Fibroblast of mammary gland (primary cell): ENCODE results near the gene ASTN2.

ENCODE experiments used
- DNase-seq: peaks from one replicate; pipeline ENCODE4 v3.0.0-alpha.2; 2010; ENCODE audit warnings: low read depth
- H3K4me3 ChIP-seq: 2 replicates; pipeline ENCODE4 v1.5.1; 2011; ENCODE audit warnings: low read depth, mild to moderate bottlenecking, low read length, moderate library complexity; ENCODE audit not compliant: control insufficient read depth
- TF ChIP-seq, protein P1 (sequence below): conservative IDR thresholded peaks from 2 replicates; pipeline ENCODE4 v1.5.1; 2011; ENCODE audit warnings: low read depth, low read length, inconsistent platforms; ENCODE audit not compliant: control insufficient read depth, insufficient read depth

Gene ASTN2

DNA sequence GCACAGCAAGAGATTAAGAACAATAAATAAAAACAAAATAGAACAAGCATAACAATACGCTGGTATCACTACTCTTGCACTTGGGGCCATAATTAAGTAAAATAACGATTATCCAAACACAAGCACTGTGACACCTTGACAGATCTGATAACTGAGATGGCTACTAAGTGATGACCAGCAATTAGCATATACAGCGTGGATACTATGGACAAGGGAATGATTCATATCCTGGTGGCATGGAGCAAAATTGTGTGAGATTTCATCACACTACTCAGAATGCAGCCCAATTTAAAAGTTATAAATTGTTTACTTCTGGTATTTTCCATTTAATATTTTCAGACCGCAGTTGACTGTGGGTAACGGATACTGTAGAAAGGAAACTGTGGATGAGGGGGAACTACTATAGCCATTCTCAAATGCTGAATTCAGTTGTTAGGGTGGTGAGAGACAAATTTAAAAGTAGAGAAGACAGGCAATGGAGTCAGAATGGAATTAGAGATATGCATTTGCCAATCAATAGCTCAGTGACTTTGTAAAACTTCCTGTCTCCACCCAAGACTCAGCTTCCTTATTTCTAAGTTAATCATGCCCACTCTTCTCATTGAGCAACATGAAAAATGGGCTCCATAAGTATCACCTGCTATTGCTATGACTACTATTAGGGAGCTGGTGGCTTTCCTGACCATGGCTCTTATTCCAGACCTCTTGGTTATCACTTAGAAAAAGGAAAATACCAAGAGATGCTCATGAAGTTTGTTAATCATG lies 427.0 kb downstream of the ASTN2 start:
- DNase-seq = no peak
- TF ChIP-seq, protein P1, sequence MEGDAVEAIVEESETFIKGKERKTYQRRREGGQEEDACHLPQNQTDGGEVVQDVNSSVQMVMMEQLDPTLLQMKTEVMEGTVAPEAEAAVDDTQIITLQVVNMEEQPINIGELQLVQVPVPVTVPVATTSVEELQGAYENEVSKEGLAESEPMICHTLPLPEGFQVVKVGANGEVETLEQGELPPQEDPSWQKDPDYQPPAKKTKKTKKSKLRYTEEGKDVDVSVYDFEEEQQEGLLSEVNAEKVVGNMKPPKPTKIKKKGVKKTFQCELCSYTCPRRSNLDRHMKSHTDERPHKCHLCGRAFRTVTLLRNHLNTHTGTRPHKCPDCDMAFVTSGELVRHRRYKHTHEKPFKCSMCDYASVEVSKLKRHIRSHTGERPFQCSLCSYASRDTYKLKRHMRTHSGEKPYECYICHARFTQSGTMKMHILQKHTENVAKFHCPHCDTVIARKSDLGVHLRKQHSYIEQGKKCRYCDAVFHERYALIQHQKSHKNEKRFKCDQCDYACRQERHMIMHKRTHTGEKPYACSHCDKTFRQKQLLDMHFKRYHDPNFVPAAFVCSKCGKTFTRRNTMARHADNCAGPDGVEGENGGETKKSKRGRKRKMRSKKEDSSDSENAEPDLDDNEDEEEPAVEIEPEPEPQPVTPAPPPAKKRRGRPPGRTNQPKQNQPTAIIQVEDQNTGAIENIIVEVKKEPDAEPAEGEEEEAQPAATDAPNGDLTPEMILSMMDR = no peak
- no peak overlapping the region for H3K4me3 ChIP-seq

DNA sequence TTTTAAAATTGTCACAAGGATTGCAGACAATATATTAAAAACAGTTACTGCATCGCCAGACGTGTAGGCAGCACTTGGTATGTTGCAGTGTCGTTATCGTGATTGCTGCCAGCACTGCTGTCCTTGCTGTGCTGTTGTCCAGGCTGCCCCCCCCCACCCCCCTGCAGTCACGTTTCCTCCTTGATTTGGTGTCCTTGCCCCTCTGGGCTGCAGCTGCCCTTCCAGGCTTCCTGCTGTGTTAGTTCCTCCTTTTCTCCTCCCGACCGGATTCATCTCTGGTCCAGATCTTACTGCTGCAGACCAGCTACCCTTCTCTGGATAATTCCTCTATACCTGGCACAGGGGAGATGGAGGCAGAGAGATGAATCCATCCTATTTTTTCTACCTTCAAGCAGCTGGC lies 428.8 kb downstream of the ASTN2 start:
- H3K4me3 ChIP-seq = no peak overlapping the region
- no peak for DNase-seq
- TF ChIP-seq, protein P1 = no peak

DNA sequence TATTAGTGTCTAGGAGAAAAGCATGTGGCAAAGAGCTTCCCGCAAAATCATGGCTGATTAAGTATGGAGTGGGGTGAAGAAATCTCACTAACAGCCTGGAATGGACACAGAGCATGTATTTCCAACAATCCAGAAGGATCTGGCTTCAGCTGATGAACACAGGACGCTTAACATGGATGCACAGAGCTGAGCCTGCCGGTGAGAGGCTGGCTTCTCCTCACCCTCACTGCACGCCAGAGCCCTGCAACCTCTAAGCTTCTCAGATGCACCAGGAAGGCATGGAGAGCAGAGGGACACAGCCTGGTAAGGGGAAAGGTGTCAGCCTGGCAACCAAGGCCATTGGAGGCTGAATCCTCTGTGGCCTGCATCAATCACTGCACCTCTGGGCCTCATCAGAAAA lies 429.3 kb downstream of the ASTN2 start:
- no peak overlapping the region for H3K4me3 ChIP-seq
- TF ChIP-seq, protein P1 = no peak
- DNase-seq = no peak

DNA sequence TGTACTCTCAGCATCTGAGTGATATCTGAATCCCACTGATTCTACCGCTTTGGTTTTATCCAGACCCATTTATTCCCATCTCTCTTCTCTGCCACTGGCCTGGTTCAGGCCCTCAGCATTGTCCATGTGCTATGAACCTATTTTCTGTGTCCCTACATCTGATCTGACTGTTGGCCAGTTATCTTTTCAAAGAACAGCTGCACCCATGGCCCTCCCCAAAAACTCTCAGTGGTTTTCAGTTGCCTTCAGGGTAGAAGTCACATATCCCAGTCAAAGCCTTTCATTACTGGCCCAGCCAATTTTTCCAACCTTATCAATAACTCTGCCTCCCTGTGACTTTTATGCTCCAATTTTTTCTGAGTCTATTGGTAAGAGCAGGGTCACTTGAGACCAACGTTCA lies 430.7 kb downstream of the ASTN2 start:
- TF ChIP-seq, protein P1 = no peak
- DNase-seq = no peak
- H3K4me3 ChIP-seq = no peak overlapping the region

DNA sequence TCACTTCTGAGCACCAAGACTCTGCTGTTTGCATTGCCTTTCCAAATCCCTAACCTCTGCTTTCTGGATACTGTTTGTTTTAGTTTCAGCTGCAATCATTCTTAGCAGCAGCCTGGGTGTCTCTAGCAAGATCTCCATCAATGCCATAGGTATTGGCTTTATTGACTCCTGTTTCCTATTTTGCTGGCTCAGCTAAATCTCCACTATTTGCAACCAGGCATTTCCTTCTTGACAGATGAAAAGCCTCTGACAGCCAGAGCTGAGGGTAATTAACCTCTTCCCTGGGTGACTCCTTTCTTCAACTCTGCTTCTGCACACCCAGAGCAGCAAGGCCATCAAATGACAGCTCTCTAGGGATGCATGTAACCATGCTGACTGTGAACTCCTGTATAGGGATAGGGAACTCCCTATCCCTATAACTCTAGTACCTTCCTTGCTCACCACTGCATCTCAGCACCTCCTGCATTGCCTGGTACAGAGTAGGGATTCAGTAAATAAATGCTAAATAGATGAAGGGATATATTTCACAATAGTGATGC lies 434.2 kb downstream of the ASTN2 start:
- DNase-seq = no peak
- TF ChIP-seq, protein P1 = no peak
- no peak overlapping the region for H3K4me3 ChIP-seq

DNA sequence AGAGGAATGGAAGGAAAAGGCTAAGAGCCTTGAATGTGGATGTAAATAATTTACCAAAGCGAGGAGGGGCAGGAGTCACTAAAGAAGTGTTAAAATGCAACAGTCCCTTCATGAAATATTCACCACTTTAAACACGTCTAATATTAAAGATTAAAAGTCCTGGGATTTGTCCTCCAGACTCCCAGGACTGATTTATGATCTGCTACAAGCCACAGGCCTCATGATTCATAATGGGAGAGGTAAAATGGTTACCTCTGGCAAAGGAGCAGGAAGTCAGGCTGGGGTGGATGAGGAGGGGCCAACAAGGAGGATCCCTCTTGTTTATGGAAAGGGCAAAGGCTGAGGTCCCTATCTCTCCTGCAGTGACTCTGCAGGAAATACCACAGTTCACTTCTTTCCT lies 435.4 kb downstream of the ASTN2 start:
- TF ChIP-seq, protein P1 = no peak
- no peak for DNase-seq
- no peak overlapping the region for H3K4me3 ChIP-seq

DNA sequence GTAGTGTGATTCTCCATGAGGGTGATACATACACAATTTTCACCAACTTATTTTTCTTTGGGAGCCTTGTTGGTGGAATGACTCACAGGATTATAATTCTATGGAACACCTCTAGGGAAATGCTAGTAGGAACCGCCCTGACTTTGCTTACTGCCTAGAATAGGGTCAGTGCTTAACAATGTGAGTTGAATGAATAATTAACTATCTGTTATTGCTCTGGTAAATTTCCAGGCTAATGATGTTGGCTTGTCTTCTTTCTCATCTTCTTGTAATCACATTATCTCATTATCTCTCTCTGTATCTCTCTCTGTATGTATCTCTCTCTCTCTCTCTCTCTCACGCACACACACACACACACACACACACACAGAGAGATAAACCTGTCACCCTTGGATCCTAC lies 436.7 kb downstream of the ASTN2 start:
- TF ChIP-seq, protein P1 = no peak
- no peak for DNase-seq
- H3K4me3 ChIP-seq = no peak overlapping the region
